ENCODE data around the gene C4B.
"Not testable (repeated sequence)": the region's sequence is repeated elsewhere in the genome, so short reads cannot be mapped to it uniquely, and the experiment has no call there.

Gene C4B

GRCh38 chr6:32014547-32014946 lies at the start of gene C4B:
Gene C4B, plus strand, starts transcription at chr6:32014795. Its CDS starts 51 bp downstream, at chr6:32014846.
- not testable (repeated sequence) for H3K27ac ChIP-seq (ENCODE audit: low read depth, low read length); H3K9ac ChIP-seq (ENCODE audit: low read length); H3K4me1 ChIP-seq (ENCODE audit: control insufficient read depth, insufficient read depth, low read length); H3K36me3 ChIP-seq (ENCODE audit: control insufficient read depth, insufficient read depth, low read length); H3K4me3 ChIP-seq (ENCODE audit: low read length); H3K27me3 ChIP-seq (ENCODE audit: control insufficient read depth, insufficient read depth, low read length)

DNA sequence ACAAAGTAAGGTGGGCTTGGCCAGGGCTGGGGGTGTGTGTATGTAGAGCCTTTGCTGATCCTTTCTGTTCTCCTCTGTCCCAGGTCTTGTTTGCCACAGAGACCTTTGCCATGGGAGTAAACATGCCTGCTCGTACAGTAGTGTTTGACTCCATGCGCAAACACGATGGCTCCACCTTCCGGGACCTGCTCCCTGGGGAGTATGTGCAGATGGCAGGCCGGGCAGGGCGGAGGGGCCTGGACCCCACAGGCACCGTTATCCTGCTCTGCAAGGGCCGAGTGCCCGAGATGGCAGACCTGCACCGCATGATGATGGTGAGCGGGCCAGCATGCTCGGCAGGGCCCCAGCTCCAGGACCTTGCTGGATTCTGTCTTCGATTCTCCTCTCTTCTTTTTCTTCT lies 48.9 kb upstream of the C4B start:
- Histone ChIP-seq H3K36me3 (ENCODE audit: control insufficient read depth, insufficient read depth, low read length) (peaks cover 45% of the 10 kb centered on the region), H3K9ac (ENCODE audit: low read length) (no peak overlapping the region), H3K27me3 (ENCODE audit: control insufficient read depth, insufficient read depth, low read length) (no peaks in the 10 kb centered on the region), H3K4me1 (ENCODE audit: control insufficient read depth, insufficient read depth, low read length) (no peaks in the 10 kb centered on the region), H3K4me3 (ENCODE audit: low read length) (no peak overlapping the region), H3K27ac (ENCODE audit: low read depth, low read length) (no peak overlapping the region)

DNA sequence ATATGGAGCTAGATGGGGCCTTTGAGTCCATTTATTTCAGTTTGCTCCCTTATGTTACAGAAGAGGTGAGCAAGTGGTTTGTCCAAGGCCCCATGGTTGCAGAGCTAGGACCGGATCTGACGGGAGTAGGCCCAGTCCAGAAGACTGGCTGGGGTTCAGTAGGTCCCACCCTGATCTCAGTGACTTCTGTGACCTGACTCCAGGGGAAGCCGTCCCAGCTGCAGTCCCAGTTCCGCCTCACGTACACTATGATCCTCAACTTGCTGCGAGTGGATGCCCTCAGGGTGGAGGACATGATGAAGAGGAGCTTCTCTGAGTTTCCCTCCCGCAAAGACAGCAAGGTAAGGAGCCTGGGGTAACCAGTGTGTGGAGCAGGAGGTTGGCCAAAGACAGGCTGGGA lies 48.1 kb upstream of the C4B start:
- Histone ChIP-seq H3K9ac (ENCODE audit: low read length) (no peak overlapping the region), H3K27ac (ENCODE audit: low read depth, low read length) (no peak overlapping the region), H3K36me3 (ENCODE audit: control insufficient read depth, insufficient read depth, low read length) (peaks cover 43% of the 10 kb centered on the region), H3K4me3 (ENCODE audit: low read length) (no peak overlapping the region), H3K4me1 (ENCODE audit: control insufficient read depth, insufficient read depth, low read length) (peaks cover 3% of the 10 kb centered on the region), H3K27me3 (ENCODE audit: control insufficient read depth, insufficient read depth, low read length) (no peaks in the 10 kb centered on the region)

DNA sequence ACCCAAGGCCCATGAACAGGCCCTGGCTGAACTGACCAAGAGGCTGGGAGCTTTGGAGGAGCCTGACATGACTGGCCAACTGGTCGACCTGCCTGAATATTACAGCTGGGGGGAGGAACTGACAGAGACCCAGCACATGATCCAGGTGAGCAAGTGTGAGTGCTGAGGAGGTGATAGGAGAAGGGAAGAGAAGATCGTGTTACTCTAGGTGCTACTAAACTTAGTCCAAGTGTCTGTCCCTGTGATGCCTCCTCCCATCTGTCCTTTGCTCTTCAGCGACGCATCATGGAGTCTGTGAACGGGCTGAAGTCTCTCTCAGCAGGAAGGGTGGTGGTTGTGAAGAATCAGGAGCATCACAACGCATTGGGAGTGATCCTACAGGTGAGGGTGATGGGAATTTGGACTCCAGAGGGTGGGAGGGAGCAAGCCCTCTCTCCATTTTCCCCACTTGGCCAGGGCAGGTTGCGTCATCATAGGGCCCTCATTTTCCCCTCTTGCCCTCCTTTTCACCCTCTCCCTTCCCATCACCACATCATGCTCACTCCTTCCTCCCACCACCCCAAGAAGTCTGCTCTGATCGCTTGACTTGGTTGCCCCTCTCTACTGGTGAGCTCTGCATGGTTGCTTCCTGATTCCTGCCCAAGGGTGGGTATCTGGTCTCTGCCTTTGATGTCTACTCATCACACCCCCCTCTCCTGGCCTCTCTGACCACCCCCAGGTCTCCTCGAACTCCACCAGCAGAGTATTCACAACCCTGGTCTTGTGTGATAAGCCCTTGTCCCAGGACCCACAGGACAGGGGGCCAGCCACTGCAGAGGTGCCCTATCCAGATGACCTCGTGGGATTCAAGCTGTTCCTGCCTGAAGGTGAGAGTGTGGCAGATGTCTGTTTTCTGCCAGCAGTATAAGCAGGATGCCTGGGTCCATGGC lies 47.3 kb upstream of the C4B start:
- H3K36me3 ChIP-seq (ENCODE audit: control insufficient read depth, insufficient read depth, low read length): peaks cover 40% of the 10 kb centered on the region
- no peak overlapping the region for H3K9ac ChIP-seq (ENCODE audit: low read length)
- no peak overlapping the region for H3K4me3 ChIP-seq (ENCODE audit: low read length)
- peaks cover 4% of the 10 kb centered on the region for H3K4me1 ChIP-seq (ENCODE audit: control insufficient read depth, insufficient read depth, low read length)
- H3K27me3 ChIP-seq (ENCODE audit: control insufficient read depth, insufficient read depth, low read length): no peaks in the 10 kb centered on the region
- no peak overlapping the region for H3K27ac ChIP-seq (ENCODE audit: low read depth, low read length)

- Histone ChIP-seq H3K4me3 (ENCODE audit: low read length) (no peak overlapping the region), H3K27ac (ENCODE audit: low read depth, low read length) (no peak overlapping the region), H3K27me3 (ENCODE audit: control insufficient read depth, insufficient read depth, low read length) (no peaks in the 10 kb centered on the region), H3K9ac (ENCODE audit: low read length) (no peak overlapping the region), H3K4me1 (ENCODE audit: control insufficient read depth, insufficient read depth, low read length) (peaks cover 7% of the 10 kb centered on the region), H3K36me3 (ENCODE audit: control insufficient read depth, insufficient read depth, low read length) (peaks cover 33% of the 10 kb centered on the region)
Measured at GRCh38 chr6:31967926-31968320, 46.7 kb upstream of the C4B start.

DNA sequence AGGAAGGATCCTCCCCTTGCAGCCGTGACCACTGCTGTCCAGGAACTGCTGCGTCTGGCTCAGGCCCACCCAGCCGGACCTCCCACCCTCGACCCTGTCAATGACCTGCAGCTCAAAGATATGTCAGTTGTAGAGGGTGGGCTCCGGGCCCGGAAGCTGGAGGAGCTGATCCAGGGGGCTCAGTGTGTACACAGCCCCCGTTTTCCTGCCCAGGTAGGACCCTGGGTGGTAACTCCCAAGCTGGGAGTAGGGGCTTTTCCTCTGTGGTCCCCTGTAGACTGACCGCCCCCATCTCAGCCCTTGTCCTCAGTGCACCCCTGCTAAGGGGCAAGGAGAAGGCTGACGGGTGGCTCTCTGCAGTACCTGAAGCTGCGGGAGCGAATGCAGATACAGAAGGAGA lies 46.3 kb upstream of the C4B start:
- Histone ChIP-seq H3K36me3 (ENCODE audit: control insufficient read depth, insufficient read depth, low read length) (peaks cover 30% of the 10 kb centered on the region), H3K4me3 (ENCODE audit: low read length) (no peak overlapping the region), H3K4me1 (ENCODE audit: control insufficient read depth, insufficient read depth, low read length) (peaks cover 11% of the 10 kb centered on the region), H3K27ac (ENCODE audit: low read depth, low read length) (no peak overlapping the region), H3K9ac (ENCODE audit: low read length) (no peak overlapping the region), H3K27me3 (ENCODE audit: control insufficient read depth, insufficient read depth, low read length) (no peaks in the 10 kb centered on the region)

DNA sequence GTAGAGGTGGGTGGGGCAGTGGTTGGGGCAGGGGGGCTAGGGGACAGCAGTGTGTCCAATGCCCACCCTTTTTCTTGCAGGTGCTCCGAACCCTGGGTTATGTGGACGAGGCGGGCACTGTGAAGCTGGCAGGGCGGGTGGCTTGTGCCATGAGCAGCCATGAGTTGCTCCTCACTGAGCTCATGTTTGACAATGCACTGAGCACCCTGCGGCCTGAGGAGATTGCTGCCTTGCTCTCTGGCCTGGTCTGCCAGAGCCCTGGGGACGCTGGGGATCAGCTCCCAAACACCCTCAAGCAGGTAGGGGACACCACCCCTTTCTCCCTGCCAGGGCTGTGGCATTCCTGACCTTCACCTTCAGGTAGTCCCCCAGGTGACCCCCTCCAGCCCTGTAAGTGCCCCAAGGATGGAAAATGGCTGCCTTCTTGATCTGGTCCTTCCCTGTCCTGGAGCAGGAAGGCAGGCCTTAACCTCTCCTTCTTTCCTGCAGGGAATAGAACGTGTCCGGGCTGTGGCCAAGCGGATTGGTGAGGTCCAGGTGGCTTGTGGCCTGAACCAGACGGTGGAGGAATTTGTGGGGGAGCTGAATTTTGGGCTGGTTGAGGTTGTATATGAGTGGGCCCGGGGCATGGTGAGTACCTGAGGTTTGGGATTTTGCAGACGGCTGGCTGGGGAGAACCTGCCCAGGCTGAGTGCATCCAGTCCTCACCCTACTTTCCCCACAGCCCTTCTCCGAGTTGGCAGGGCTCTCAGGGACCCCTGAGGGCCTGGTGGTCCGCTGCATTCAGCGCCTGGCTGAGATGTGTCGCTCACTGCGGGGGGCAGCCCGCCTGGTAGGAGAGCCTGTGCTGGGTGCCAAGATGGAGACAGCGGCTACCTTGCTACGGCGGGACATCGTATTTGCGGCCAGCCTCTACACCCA lies 45.5 kb upstream of the C4B start:
- Histone ChIP-seq H3K27me3 (ENCODE audit: control insufficient read depth, insufficient read depth, low read length) (no peaks in the 10 kb centered on the region), H3K4me1 (ENCODE audit: control insufficient read depth, insufficient read depth, low read length) (peaks cover 11% of the 10 kb centered on the region), H3K27ac (ENCODE audit: low read depth, low read length) (no peak overlapping the region), H3K9ac (ENCODE audit: low read length) (no peak overlapping the region), H3K4me3 (ENCODE audit: low read length) (no peak overlapping the region), H3K36me3 (ENCODE audit: control insufficient read depth, insufficient read depth, low read length) (peaks cover 23% of the 10 kb centered on the region)

DNA sequence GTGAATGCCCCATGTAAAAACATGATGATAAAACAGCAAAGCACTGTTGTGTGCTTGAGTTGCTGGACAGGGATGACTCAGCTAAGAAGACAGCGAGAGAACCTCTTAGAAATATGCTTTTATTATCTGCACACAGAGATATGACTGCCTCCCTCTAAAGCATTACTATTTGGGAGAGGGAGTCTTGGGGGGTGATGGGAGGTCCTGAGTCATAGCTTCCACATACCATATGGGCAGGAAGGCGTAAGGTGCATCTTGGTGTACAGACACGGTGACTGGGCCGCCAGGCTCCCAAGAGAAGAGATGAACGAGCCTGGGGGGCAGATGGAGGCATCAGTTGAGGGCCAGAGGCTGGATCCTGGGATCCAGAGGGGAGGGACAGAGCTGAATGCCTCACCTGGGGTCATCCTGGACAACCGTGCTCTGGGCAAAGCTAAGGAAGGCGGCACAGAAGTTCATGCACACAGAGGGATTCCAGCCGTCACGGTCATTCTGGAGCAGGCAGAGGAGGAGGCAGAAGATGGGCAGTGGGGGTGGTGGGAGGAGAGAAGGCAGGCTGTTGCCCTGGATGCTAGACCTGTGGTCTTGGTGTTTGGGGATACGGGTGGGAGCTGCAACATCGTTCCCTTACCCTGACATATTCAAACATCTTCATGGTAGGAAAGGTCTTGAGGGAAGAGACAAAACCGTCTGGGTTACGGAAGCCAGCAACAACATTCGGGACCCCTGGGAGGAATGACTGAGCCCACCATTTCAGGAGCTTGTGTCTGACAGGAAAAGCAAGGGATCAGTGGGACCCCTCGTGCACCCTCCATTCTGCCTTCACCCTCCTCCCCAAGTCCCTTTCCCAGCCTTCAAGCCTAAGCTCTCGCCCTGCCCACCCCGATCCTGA lies 44.6 kb upstream of the C4B start:
- Histone ChIP-seq H3K27me3 (ENCODE audit: control insufficient read depth, insufficient read depth, low read length) (no peaks in the 10 kb centered on the region), H3K27ac (ENCODE audit: low read depth, low read length) (no peak overlapping the region), H3K4me3 (ENCODE audit: low read length) (no peak overlapping the region), H3K4me1 (ENCODE audit: control insufficient read depth, insufficient read depth, low read length) (peaks cover 11% of the 10 kb centered on the region), H3K9ac (ENCODE audit: low read length) (no peak overlapping the region), H3K36me3 (ENCODE audit: control insufficient read depth, insufficient read depth, low read length) (peaks cover 20% of the 10 kb centered on the region)

DNA sequence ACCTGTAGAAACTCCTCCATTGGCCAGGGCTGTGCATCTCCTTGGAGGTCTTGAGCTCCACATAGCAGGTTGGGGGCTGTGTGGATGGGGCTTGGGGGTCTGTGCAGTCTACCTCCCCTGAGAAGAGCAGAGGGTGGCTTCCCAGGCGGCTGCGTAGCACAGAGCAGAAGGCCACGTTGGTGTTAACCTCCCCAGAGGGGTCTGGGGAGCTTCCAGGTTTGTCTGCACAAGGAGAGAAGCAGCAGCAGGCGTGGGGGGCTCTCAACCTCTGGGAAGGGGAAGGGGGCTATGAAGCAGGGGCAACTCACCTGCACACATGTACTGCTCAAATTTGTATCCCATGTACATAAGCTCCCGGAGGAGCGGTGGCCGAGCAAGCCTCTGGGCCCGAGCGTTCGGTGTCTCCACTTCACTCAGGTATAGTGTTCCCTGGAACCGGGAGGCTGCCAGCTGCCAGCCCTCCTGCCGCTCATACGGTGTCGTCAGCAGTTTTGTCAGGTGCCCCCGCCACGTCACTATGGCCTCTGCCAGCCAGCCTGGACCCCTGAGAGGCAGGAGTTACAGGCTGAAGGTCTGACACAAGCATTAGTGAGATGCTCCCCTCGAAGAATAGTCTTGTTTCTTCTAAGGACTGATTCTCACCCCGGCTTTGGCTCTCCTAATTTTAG lies 43.9 kb upstream of the C4B start:
- H3K27ac ChIP-seq (ENCODE audit: low read depth, low read length): peak overlapping the region; percentile 94
- H3K4me3 ChIP-seq (ENCODE audit: low read length): peak overlapping the region; percentile 83
- peaks cover 11% of the 10 kb centered on the region for H3K4me1 ChIP-seq (ENCODE audit: control insufficient read depth, insufficient read depth, low read length)
- no peak overlapping the region for H3K9ac ChIP-seq (ENCODE audit: low read length)
- peaks cover 20% of the 10 kb centered on the region for H3K36me3 ChIP-seq (ENCODE audit: control insufficient read depth, insufficient read depth, low read length)
- no peaks in the 10 kb centered on the region for H3K27me3 ChIP-seq (ENCODE audit: control insufficient read depth, insufficient read depth, low read length)

- H3K9ac ChIP-seq (ENCODE audit: low read length): peak overlapping the region; percentile 83
- peaks cover 19% of the 10 kb centered on the region for H3K36me3 ChIP-seq (ENCODE audit: control insufficient read depth, insufficient read depth, low read length)
- peak overlapping the region; percentile 83 for H3K4me3 ChIP-seq (ENCODE audit: low read length)
- no peaks in the 10 kb centered on the region for H3K27me3 ChIP-seq (ENCODE audit: control insufficient read depth, insufficient read depth, low read length)
- peak overlapping the region; percentile 94 for H3K27ac ChIP-seq (ENCODE audit: low read depth, low read length)
- peaks cover 11% of the 10 kb centered on the region for H3K4me1 ChIP-seq (ENCODE audit: control insufficient read depth, insufficient read depth, low read length)
Measured at GRCh38 chr6:31971279-31971992, 43.2 kb upstream of the C4B start.
